Cardiac muscle cell (in vitro differentiated cells and primary cell): ENCODE data around the gene CTNNA3. TPM values are rescaled to one million over a fixed set of nuclear protein-coding genes. Genes with fewer than 3 reads are reported as not detected.

Source experiments
- DNase-seq, 2 donors: peaks; one replicate each; pipeline versions ENCODE4 v3.0.0 to v3.0.0-alpha.2; 2010 to 2017; ENCODE audit warnings: low read depth in 1 of 2, low spot score in 1 of 2
- H3K27ac ChIP-seq: fragments of 200-600 bp; sonication (generic); 2 replicates; pipeline ENCODE4 v1.5.1; 2016
- H3K27me3 ChIP-seq: fragments of 200-600 bp; sonication (generic); 2 replicates; pipeline ENCODE4 v1.6.0; 2016; ENCODE audit warnings: control low read depth
- H3K36me3 ChIP-seq: fragments of 200-600 bp; sonication (generic); 2 replicates; pipeline ENCODE4 v1.5.1; 2016; ENCODE audit warnings: control low read depth
- H3K4me1 ChIP-seq: fragments of 200-600 bp; sonication (generic); 2 replicates; pipeline ENCODE4 v1.8.1; 2017; ENCODE audit warnings: low read depth, mild to moderate bottlenecking, mixed run types
- H3K4me3 ChIP-seq: fragments of 200-600 bp; sonication (generic); 2 replicates; pipeline ENCODE4 v1.5.1; 2016; ENCODE audit warnings: mild to moderate bottlenecking
- H3K9me3 ChIP-seq: fragments of 200-600 bp; sonication (generic); 2 replicates; pipeline ENCODE4 v1.5.1; 2017; ENCODE audit warnings: low read depth, mild to moderate bottlenecking, control low read depth
- polyA plus RNA-seq: library from polyadenylated mRNA; unstranded; fragments of >200 nt; fragmentation: Nextera tagmentation; extraction: Ambion mirVana; gene quantifications from 2 replicates; pipeline ENCODE4 v1.2.1, GENCODE V29; 2016
- total RNA-seq: library from RNA; depleted of rRNA; stranded (reverse); fragments of >200 nt; gene quantifications from 2 replicates; pipeline ENCODE4 v1.2.3, GENCODE V29; 2016
- TF ChIP-seq, protein P1 (sequence below): IDR thresholded peaks from 2 replicates; pipeline ENCODE4 v1.5.1; 2012; ENCODE audit warnings: low read depth, mild to moderate bottlenecking, low read length

CTNNA3 gene
- total and polyA plus RNA-seq, 2 experiments from 2014 or later, result 55.8 to 71.7 TPM

GRCh38 chr10:66223656-66224055 is 1472.3 kb downstream of the CTNNA3 start:
- Histone ChIP-seq H3K9me3 (no peaks in the 10 kb centered on the region), H3K27me3 (no peaks in the 10 kb centered on the region), H3K4me3 (no peak overlapping the region), H3K27ac (no peak overlapping the region), H3K4me1 (no peaks in the 10 kb centered on the region), H3K36me3 (no peaks in the 10 kb centered on the region)
- TF ChIP-seq, protein P1, sequence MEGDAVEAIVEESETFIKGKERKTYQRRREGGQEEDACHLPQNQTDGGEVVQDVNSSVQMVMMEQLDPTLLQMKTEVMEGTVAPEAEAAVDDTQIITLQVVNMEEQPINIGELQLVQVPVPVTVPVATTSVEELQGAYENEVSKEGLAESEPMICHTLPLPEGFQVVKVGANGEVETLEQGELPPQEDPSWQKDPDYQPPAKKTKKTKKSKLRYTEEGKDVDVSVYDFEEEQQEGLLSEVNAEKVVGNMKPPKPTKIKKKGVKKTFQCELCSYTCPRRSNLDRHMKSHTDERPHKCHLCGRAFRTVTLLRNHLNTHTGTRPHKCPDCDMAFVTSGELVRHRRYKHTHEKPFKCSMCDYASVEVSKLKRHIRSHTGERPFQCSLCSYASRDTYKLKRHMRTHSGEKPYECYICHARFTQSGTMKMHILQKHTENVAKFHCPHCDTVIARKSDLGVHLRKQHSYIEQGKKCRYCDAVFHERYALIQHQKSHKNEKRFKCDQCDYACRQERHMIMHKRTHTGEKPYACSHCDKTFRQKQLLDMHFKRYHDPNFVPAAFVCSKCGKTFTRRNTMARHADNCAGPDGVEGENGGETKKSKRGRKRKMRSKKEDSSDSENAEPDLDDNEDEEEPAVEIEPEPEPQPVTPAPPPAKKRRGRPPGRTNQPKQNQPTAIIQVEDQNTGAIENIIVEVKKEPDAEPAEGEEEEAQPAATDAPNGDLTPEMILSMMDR, result no peak
- no peak for DNase-seq

DNA sequence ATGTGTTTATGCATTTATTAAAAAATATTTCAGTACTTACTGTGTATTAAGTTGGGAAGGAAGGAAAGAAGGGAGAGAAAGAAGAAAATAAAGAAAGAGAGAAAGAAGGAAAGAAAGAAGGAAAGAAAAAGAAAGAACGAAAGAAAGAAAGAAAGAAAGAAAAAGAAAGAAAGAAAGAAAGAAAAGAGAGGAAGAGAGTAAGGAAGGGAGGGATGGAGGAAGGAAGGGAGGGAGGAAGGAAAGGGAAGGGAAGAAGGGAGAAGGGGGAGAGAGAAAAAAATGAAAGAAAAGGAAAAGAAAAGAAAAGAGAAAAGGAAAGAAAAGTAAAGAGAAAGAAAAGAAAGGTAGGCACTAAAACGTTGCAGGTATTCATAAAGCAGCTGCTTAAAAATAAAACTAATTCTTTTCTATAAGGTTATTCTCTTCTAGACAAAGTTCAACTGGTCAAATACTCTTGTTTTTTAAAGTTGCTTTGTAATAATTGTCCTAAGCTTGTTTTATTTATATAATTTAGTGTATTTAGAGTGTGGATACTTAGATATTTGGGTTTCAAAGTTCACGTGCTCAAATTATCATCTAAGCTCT is 1473.4 kb downstream of the CTNNA3 start:
- Histone ChIP-seq H3K4me3 (no peak overlapping the region), H3K27ac (no peak overlapping the region), H3K27me3 (no peaks in the 10 kb centered on the region), H3K36me3 (no peaks in the 10 kb centered on the region), H3K9me3 (no peaks in the 10 kb centered on the region), H3K4me1 (no peaks in the 10 kb centered on the region)
- TF ChIP-seq, protein P1, result no peak
- DNase-seq, result no peak

DNA sequence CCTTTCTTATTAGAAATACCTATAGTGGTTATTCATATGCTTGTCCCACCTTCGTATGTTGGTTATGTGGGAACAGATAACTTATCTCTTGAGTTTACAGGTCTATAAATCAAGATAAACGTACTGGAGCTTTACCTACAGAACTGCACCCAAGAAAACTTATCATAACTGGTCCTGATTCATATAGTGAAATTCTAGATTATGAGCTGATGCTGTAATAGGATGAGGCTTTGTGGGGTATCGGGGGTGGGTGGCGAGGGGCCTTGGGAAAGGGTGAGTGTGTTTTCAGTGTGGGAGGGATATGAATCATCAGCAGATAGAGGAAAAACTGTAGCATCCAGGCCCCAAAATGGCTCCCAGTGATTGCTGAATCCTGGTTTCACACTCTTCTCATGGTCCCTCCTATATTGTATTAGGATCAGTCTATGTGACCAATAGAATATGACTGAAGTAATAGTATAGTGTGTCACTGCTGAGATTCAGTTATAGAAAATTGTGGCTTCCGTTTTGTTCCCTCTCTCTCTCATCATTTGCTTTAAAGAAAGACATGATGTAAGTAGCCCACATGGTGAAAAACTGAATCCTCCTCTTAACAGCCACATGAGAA is 1476.9 kb downstream of the CTNNA3 start:
- H3K27ac ChIP-seq, result no peak overlapping the region
- no peaks in the 10 kb centered on the region for H3K4me1 ChIP-seq
- H3K27me3 ChIP-seq, result no peaks in the 10 kb centered on the region
- no peak for DNase-seq
- no peaks in the 10 kb centered on the region for H3K36me3 ChIP-seq
- no peaks in the 10 kb centered on the region for H3K9me3 ChIP-seq
- H3K4me3 ChIP-seq, result no peak overlapping the region
- TF ChIP-seq, protein P1, result no peak

DNA sequence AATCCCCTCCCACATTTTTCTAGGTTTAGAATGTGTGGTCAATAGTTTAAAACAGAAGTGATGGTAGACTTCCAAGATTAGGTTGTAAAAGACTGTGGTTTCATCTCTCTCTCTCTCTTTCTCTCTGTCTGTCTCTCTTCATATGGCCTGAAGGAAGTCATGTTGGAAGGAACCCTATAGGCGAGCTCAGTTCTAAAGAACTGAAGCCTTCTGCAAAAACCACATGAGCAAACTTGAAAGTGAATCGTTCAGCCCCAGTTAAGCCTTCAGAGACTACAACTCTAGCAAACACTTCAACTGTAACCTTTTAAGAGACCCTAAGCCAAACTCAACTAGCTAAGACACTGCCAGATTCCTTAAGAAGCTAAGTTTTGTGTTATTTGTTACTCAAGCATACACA is 1477.7 kb downstream of the CTNNA3 start:
- Histone ChIP-seq H3K4me1 (no peaks in the 10 kb centered on the region), H3K27me3 (no peaks in the 10 kb centered on the region), H3K27ac (no peak overlapping the region), H3K9me3 (no peaks in the 10 kb centered on the region), H3K36me3 (no peaks in the 10 kb centered on the region), H3K4me3 (no peak overlapping the region)
- no peak for DNase-seq
- TF ChIP-seq, protein P1, result no peak

GRCh38 chr10:66215920-66216319 is 1480.1 kb downstream of the CTNNA3 start:
- H3K4me3 ChIP-seq, result no peak overlapping the region
- TF ChIP-seq, protein P1, result no peak
- no peaks in the 10 kb centered on the region for H3K36me3 ChIP-seq
- H3K27me3 ChIP-seq, result no peaks in the 10 kb centered on the region
- no peaks in the 10 kb centered on the region for H3K4me1 ChIP-seq
- DNase-seq, result no peak
- no peaks in the 10 kb centered on the region for H3K9me3 ChIP-seq
- H3K27ac ChIP-seq, result no peak overlapping the region
